GM12872 (cell line): Measurements from ENCODE around the gene CCDC116.

Experiments
- CTCF ChIP-seq: IDR thresholded peaks from 3 replicates; pipeline ENCODE4 v1.5.1; 2011; ENCODE audit warnings: low read depth, mild to moderate bottlenecking, low read length, moderate library complexity; ENCODE audit not compliant: insufficient read depth

The CCDC116 gene

GRCh38 chr22:21672107-21672629 lies 39.6 kb downstream of the CCDC116 start:
- TF ChIP-seq CTCF, result no peak

- TF ChIP-seq CTCF, result no peak
Observed at GRCh38 chr22:21673534-21674321, 41.2 kb downstream of the CCDC116 start.

- no peak for TF ChIP-seq CTCF
Observed at GRCh38 chr22:21674638-21675245, 42.2 kb downstream of the CCDC116 start.

DNA sequence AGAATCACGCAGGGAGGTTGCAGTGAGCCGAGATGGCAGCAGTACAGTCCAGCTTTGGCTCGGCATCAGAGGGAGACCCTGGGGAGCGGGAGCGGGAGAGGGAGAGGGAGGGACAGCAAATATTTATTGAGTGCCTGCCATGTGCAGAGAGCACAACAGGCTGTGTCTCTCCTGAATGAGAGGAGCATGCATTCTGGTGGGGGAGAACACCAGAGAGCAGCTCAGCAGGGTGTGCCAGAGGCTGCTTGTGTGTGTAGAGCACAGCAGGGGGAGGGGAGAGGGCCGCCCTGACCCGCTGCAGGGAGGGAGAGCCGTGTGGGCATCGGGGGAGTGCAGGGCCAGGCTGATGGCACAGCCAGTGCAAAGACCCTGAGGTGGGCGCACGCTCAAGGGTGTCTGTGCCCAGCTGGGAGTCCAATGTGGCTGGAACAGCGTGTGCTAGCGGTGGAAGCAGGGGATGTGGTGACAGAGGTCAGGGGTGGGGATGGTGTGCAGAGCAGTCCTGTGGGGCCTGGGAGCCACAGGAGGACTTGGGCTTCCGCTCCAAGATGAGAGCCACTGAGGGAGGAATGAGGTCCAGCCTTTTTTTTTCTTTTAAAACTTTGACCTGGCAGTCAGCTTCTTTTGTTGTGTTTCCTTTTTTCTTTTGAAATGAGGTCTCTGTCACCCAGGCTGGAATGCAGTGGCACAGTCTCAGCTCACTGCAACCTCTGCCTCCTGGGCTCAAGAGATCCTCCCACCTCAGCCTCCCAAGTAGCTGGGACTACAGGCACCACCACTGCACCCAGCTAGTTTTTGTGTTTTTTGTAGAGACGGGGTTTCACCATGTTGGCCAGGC lies 45.3 kb downstream of the CCDC116 start:
- no peak for TF ChIP-seq CTCF

- no peak for TF ChIP-seq CTCF
Observed at GRCh38 chr22:21679383-21679782, 46.8 kb downstream of the CCDC116 start.

GRCh38 chr22:21680830-21681565 lies 48.4 kb downstream of the CCDC116 start:
- TF ChIP-seq CTCF, result no peak
